22Rv1 (cell line): ENCODE results near the gene C1QTNF2.

Source experiments
- H3K27ac ChIP-seq: fragments of 450-650 bp; 2 replicates; pipeline ENCODE4 v1.5.1; 2017
- ZFX ChIP-seq: fragments of 450-650 bp; IDR thresholded peaks from 2 replicates; pipeline ENCODE4 v1.6.1; 2017; ENCODE audit warnings: antibody characterized with exemption, borderline replicate concordance
- TF ChIP-seq, protein P1 (sequence below): fragments of 450-650 bp; IDR thresholded peaks from 2 replicates; pipeline ENCODE4 v1.5.1; 2017; ENCODE audit warnings: mild to moderate bottlenecking

C1QTNF2 gene

DNA sequence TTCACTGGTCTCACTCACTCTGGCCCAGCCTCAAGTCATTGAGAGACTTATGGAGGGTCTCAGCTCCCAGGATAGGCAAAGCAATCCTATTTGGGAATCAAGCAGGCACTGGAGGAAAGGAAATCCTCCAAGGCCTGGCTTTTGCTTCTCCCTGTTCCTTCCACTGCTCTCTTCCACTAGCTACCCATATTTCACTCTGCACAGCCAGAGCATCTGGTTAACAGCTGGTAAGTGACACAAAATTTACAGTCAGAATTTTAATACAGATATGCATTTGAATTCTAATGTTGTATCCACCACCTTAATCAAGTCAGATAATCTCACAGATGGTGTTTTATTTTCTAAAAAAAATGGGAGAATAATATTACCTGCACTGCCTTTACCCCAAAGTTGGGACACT is 868 bp upstream of the C1QTNF2 start:
- H3K27ac ChIP-seq = no peak overlapping the region
- no peak for TF ChIP-seq ZFX
- TF ChIP-seq, protein P1, sequence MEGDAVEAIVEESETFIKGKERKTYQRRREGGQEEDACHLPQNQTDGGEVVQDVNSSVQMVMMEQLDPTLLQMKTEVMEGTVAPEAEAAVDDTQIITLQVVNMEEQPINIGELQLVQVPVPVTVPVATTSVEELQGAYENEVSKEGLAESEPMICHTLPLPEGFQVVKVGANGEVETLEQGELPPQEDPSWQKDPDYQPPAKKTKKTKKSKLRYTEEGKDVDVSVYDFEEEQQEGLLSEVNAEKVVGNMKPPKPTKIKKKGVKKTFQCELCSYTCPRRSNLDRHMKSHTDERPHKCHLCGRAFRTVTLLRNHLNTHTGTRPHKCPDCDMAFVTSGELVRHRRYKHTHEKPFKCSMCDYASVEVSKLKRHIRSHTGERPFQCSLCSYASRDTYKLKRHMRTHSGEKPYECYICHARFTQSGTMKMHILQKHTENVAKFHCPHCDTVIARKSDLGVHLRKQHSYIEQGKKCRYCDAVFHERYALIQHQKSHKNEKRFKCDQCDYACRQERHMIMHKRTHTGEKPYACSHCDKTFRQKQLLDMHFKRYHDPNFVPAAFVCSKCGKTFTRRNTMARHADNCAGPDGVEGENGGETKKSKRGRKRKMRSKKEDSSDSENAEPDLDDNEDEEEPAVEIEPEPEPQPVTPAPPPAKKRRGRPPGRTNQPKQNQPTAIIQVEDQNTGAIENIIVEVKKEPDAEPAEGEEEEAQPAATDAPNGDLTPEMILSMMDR = no peak

- TF ChIP-seq, protein P1 = no peak
- H3K27ac ChIP-seq = no peak overlapping the region
Measured at GRCh38 chr5:160370713-160371034, 248 bp upstream of the C1QTNF2 start.

GRCh38 chr5:160367885-160368284 is 2.5 kb downstream of the C1QTNF2 start:
- no peak for TF ChIP-seq ZFX
- TF ChIP-seq, protein P1 = no peak
- no peak overlapping the region for H3K27ac ChIP-seq

DNA sequence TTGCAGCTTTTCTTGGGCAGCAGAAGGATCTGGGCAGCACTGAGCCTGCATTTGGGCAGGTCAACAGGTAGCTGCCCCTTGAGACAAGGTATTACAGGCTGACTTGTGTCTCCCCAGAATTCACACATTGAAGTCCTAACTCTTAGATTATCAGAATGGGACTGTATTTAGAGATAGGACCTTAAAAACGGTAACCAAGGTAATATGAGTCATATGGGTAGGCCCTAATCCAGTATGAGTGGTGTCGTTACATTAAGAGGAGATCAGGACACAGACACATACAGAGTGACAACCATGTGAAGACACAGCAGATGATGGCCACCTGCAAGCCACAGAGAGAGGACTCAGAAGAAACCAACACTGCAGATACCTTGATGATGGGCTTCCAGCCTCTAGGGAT is 3.2 kb downstream of the C1QTNF2 start:
- no peak for TF ChIP-seq ZFX
- TF ChIP-seq, protein P1 = no peak
- no peak overlapping the region for H3K27ac ChIP-seq

- TF ChIP-seq, protein P1 = no peak
- no peak for TF ChIP-seq ZFX
- no peak overlapping the region for H3K27ac ChIP-seq
Measured at GRCh38 chr5:160366230-160366629, 4.2 kb downstream of the C1QTNF2 start.

- no peak overlapping the region for H3K27ac ChIP-seq
- TF ChIP-seq ZFX = no peak
- TF ChIP-seq, protein P1 = no peak
Measured at GRCh38 chr5:160363660-160364395, 6.6 kb downstream of the C1QTNF2 start.

GRCh38 chr5:160363211-160363610 is 7.2 kb downstream of the C1QTNF2 start:
- TF ChIP-seq ZFX = no peak
- TF ChIP-seq, protein P1 = no peak
- H3K27ac ChIP-seq = no peak overlapping the region
